GM12878 (cell line): Measurements from ENCODE around the gene ZNF547. TPM values are rescaled to one million over a fixed set of nuclear protein-coding genes. Genes with fewer than 3 reads are reported as not detected.

Source experiments
- ATAC-seq: fragments of 200-7000 bp; cut with Tn5 transposase; 3 replicates; pipeline ENCODE4 v1.9.1; 2020; ENCODE audit warnings: mild to moderate bottlenecking, moderate library complexity
- BruUV-seq: library from RNA; stranded (reverse); fragments of 400-500 nt; replicated peaks from 2 replicates; lab custom pipeline; 2021; lab: Mats Ljungman, UMichigan
- CTCF ChIA-PET: fragments of 300-600 bp; sonication (Branson Sonifier 250); formaldehyde crosslinking; extraction: SDS; loops from one replicate; lab custom pipeline; 2021; ENCODE audit warnings: inconsistent platforms; lab: Yijun Ruan, JAX
- POLR2A ChIA-PET: fragments of 350-600 bp; formaldehyde crosslinking; extraction: SDS; loops from one replicate; lab custom pipeline; 2021; ENCODE audit warnings: inconsistent platforms; lab: Charles Lee
- RAD21 ChIA-PET: fragments of 300-600 bp; sonication (Branson Sonifier 250); formaldehyde crosslinking; loops from one replicate; lab custom pipeline; 2023; ENCODE audit warnings: antibody characterized with exemption; ENCODE audit not compliant: unreplicated experiment; lab: Charles Lee
- SMC1A ChIA-PET: fragments of 300-600 bp; sonication (Branson Sonifier 250); formaldehyde crosslinking; loops from one replicate; lab custom pipeline; 2023; ENCODE audit not compliant: unreplicated experiment, uncharacterized antibody; lab: Charles Lee
- DNase-seq: peaks from one replicate; pipeline ENCODE4 v3.0.0-alpha.2; 2011; ENCODE audit warnings: low read depth, low spot score
- FAIRE-seq: peaks from 3 replicates; lab custom pipeline; 2011; peaks lifted over from hg19 to GRCh38; lab: Jason Lieb, UNC
- H2AFZ ChIP-seq: 2 replicates; pipeline ENCODE4 v1.6.0; 2011; ENCODE audit warnings: low read depth, low read length, control low read depth; ENCODE audit not compliant: control insufficient read depth
- H3K27ac ChIP-seq: 2 replicates; pipeline ENCODE4 v1.5.1; 2011; ENCODE audit warnings: control low read depth; ENCODE audit not compliant: control insufficient read depth, insufficient read depth
- H3K27me3 ChIP-seq, 2 experiments: replicated peaks in 1 of 2; 2 replicates each; pipeline versions ENCODE4 v1.6.0 to v1.6.1; 2011; ENCODE audit warnings: low read length in 1 of 2; ENCODE audit not compliant: control insufficient read depth in 2 of 2, insufficient read depth in 2 of 2
- H3K36me3 ChIP-seq, 2 experiments: 2 replicates each; pipeline ENCODE4 v1.5.1; 2011; ENCODE audit warnings: low read length in 1 of 2; ENCODE audit not compliant: control insufficient read depth in 2 of 2, insufficient read depth in 2 of 2
- H3K4me1 ChIP-seq: 2 replicates; pipeline ENCODE4 v1.6.1; 2011; ENCODE audit warnings: mild to moderate bottlenecking, low read length, moderate library complexity, mixed read lengths; ENCODE audit not compliant: control insufficient read depth, insufficient read depth
- H3K4me2 ChIP-seq: 2 replicates; pipeline ENCODE4 v1.6.0; 2011; ENCODE audit warnings: control low read depth; ENCODE audit not compliant: control insufficient read depth, insufficient read depth
- H3K4me3 ChIP-seq: fragments of 200-600 bp; sonication (generic); 2 replicates; pipeline ENCODE4 v1.5.1; 2016
- H3K79me2 ChIP-seq: 2 replicates; pipeline ENCODE4 v1.6.0; 2011; ENCODE audit warnings: low read length; ENCODE audit not compliant: control insufficient read depth, insufficient read depth
- H3K9ac ChIP-seq: 2 replicates; pipeline ENCODE4 v1.8.0; 2011; ENCODE audit warnings: low read length, control low read depth, mixed read lengths; ENCODE audit not compliant: control insufficient read depth, insufficient read depth
- H3K9me3 ChIP-seq: replicated peaks from 3 replicates; pipeline ENCODE4 v1.5.1; 2011; ENCODE audit warnings: mild to moderate bottlenecking, low read length; ENCODE audit not compliant: control insufficient read depth, insufficient read depth
- H4K20me1 ChIP-seq: 2 replicates; pipeline ENCODE4 v1.6.0; 2011; ENCODE audit not compliant: control insufficient read depth, insufficient read depth
- BCLAF1 ChIP-seq: fragments of 450-650 bp; IDR thresholded peaks from 2 replicates; pipeline ENCODE4 v1.6.1; 2017; ENCODE audit warnings: antibody characterized with exemption, mild to moderate bottlenecking, moderate library complexity
- CUX1 ChIP-seq: IDR thresholded peaks from 2 replicates; pipeline ENCODE4 v1.6.1; 2012; ENCODE audit warnings: improper control_type of control experiment, low read depth, low read length; ENCODE audit not compliant: insufficient replicate concordance
- EP300 ChIP-seq, 2 experiments: fragments of 150-350 bp in 1 of 2; IDR thresholded peaks; 2 replicates each; pipeline ENCODE4 v1.6.1; 2011 to 2012; ENCODE audit warnings: low read depth in 2 of 2, low read length in 2 of 2, borderline replicate concordance in 1 of 2, improper control_type of control experiment in 1 of 2, inconsistent platforms in 1 of 2; ENCODE audit not compliant: control insufficient read depth in 1 of 2
- MEF2A ChIP-seq: IDR thresholded peaks from 2 replicates; pipeline ENCODE4 v1.6.1; 2011; ENCODE audit warnings: low read depth, mild to moderate bottlenecking, low read length, moderate library complexity; ENCODE audit not compliant: insufficient read depth
- NFYA ChIP-seq: IDR thresholded peaks from 2 replicates; pipeline ENCODE4 v1.6.1; 2011; ENCODE audit warnings: low read depth, mild to moderate bottlenecking, low read length, improper control_type of control experiment, borderline replicate concordance
- SIN3A ChIP-seq: IDR thresholded peaks from 2 replicates; pipeline ENCODE4 v1.6.1; 2012; ENCODE audit warnings: low read depth, low read length, improper control_type of control experiment
- STAT3 ChIP-seq: IDR thresholded peaks from 2 replicates; pipeline ENCODE4 v1.6.1; 2011; ENCODE audit warnings: low read depth, low read length, improper control_type of control experiment
- ZNF207 ChIP-seq: fragments of 450-650 bp; IDR thresholded peaks from 2 replicates; pipeline ENCODE4 v1.6.1; 2014; ENCODE audit warnings: antibody characterized with exemption, mild to moderate bottlenecking, borderline replicate concordance
- ZNF24 ChIP-seq: fragments of 450-650 bp; IDR thresholded peaks from 2 replicates; pipeline ENCODE4 v1.6.1; 2017; ENCODE audit warnings: antibody characterized with exemption, mild to moderate bottlenecking
- WGBS: methylation state at CpG from one replicate; pipeline ENCODE4 v1.1.6; 2016; ENCODE audit warnings: low lambda C conversion rate; ENCODE audit not compliant: insufficient replicate concordance, insufficient coverage; ENCODE audit errors: missing lambda C conversion rate; 5-methylcytosine and 5-hydroxymethylcytosine counted together
- in situ Hi-C: fragments of 300-500 bp; cut with MboI; formaldehyde crosslinking; loops from 9 replicates; pipeline ENCODE4 v1.14.3; 2018; ENCODE audit warnings: mixed read lengths
- intact Hi-C: fragments of 100-400 bp; cut with micrococcal nuclease; formaldehyde crosslinking; loops from one replicate; pipeline ENCODE4 v1.14.2; 2022; ENCODE audit not compliant: unreplicated experiment
- polyA plus RNA-seq, 11 experiments: library from polyadenylated mRNA; depleted of rRNA in 4 of 11; unstranded in 6 of 11; stranded (reverse) in 5 of 11; fragments of >200 nt; fragmentation: Nextera tagmentation in 4 of 11; fragmentation: Illumina TruSeq in 1 of 11; extraction: Ambion mirVana in 4 of 11; extraction: Trizol in 1 of 11; gene quantifications; 1 replicate in 1 of 11; 2 replicates in 10 of 11; pipeline versions ENCODE4 v1.2.1 to v1.2.3, GENCODE V29; 2011 to 2016; ENCODE audit warnings: inconsistent platforms in 2 of 11, missing spikeins in 2 of 11, low read depth in 1 of 11
- total RNA-seq, 4 experiments: library from RNA; depleted of rRNA in 3 of 4; stranded (reverse); fragments of >200 nt in 3 of 4; fragmentation: Illumina TruSeq in 1 of 4; extraction: Trizol in 1 of 4; gene quantifications; 2 replicates each; pipeline versions ENCODE4 v1.2.1 to v1.2.3, GENCODE V29; 2013 to 2021

ZNF547 gene
- total and polyA plus RNA-seq, 10 of the 15 experiments (the other 5 are each of a cell fraction or from before 2014, with no cell fraction given), result 2.3 to 6.0 (median 3.3) TPM

GRCh38 chr19:57317503-57317902 lies 45.8 kb upstream of the ZNF547 start (continued):
- TF ChIP-seq BCLAF1 (no peak), STAT3 (no peak)
- TF ChIP-seq, all 136 proteins: peak for 0

- Histone ChIP-seq H2AFZ (peak overlapping the region; percentile 93), H3K27ac (peak overlapping the region; percentile 90), H3K4me2 (peak overlapping the region; percentile 79), H3K4me3 (peak overlapping the region; percentile 86), H4K20me1 (no peaks in the 10 kb centered on the region), H3K9ac (peak overlapping the region; percentile 94), H3K9me3 (no peaks in the 10 kb centered on the region), H3K36me3 (peaks cover 3 to 5% of the 10 kb centered on the region in 2 experiments; a peak in 3 of 4 replicates), H3K4me1 (peaks cover 3% of the 10 kb centered on the region; the same call in 1 of the 2 replicates), H3K27me3 (no peaks in the 10 kb centered on the region), H3K79me2 (peaks cover 26% of the 10 kb centered on the region)
- in situ Hi-C loops, result no loop called here
- FAIRE-seq (no peak), ATAC-seq (peak; percentile 4), DNase-seq (no peak)
- SMC1A ChIA-PET, result interaction anchor here (0.6 to 1.0 kb wide), 2 partner anchors 22 to 31 kb away, joined by 4 read pairs; no protein-coding TSS in a partner anchor
- BruUV-seq, result TSS peak; percentile 99
- RAD21 ChIA-PET, result interaction anchor here (0.7 kb wide), 1 partner anchor 37 kb away, joined by 3 read pairs; no protein-coding TSS in a partner anchor
- CTCF ChIA-PET, result interaction anchor here (0.7 to 2.8 kb wide), 2 partner anchors 43 to 47 kb away, joined by 3 to 6 read pairs; partner anchors contain the start of genes TRAPPC2B and ZNF547
- intact Hi-C loops, result loop anchor here (1.0 kb wide), 2 partner anchors 39 to 80 kb away; partner anchors contain the start of gene ZNF805
- POLR2A ChIA-PET, result no interaction called here
- WGBS, result 0% methylated on average over 1 of the region's 1 CpG
- no peak for TF ChIP-seq SIN3A
- no peak for TF ChIP-seq MEF2A
- no peak for TF ChIP-seq ZNF207
- no peak for TF ChIP-seq NFYA
- no peak for TF ChIP-seq ZNF24
- TF ChIP-seq CUX1, result no peak
- TF ChIP-seq EP300 (IDR thresholded peaks at IDR 0.05; ENCODE audit: borderline replicate concordance in 1 of 2, control insufficient read depth in 1 of 2, low read depth in 2 of 2, low read length in 2 of 2), result no peak
Measured at GRCh38 chr19:57319869-57320179, 43.5 kb upstream of the ZNF547 start.
